Adrenal gland (tissue), 12 donors: ENCODE results near the gene DPYD. TPM values are rescaled to one million over a fixed set of nuclear protein-coding genes. Genes with fewer than 3 reads are reported as not detected.

Experiments
- DNase-seq, 7 donors: peaks; one replicate each; pipeline ENCODE4 v3.0.0-alpha.2; 2019 to 2020
- H3K27ac ChIP-seq, 5 donors: fragments of 200-600 bp; sonication (generic) in 4 of 5; 1 replicate in 3 of 5; 2 replicates in 2 of 5; pipeline versions ENCODE4 v1.5.1 to v1.8.0; 2016 to 2020; ENCODE audit warnings: mild to moderate bottlenecking in 1 of 5
- H3K27me3 ChIP-seq: fragments of 200-600 bp; 2 replicates; pipeline ENCODE4 v1.8.0; 2021
- H3K36me3 ChIP-seq, 2 donors: fragments of 200-600 bp; replicated peaks in 1 of 2; 1 replicate in 1 of 2; 2 replicates in 1 of 2; pipeline versions ENCODE4 v1.5.1 to v1.8.0; 2018 to 2022
- H3K4me1 ChIP-seq, 2 donors: fragments of 200-600 bp; replicated peaks in 1 of 2; 1 replicate in 1 of 2; 2 replicates in 1 of 2; pipeline versions ENCODE4 v1.5.1 to v1.8.0; 2018 to 2021
- H3K4me3 ChIP-seq, 4 donors: fragments of 200-600 bp; sonication (generic) in 3 of 4; one replicate each; pipeline ENCODE4 v1.5.1; 2016 to 2018
- H3K9me3 ChIP-seq, 3 donors: fragments of 200-600 bp; sonication (generic) in 1 of 3; replicated peaks in 1 of 3; 1 replicate in 2 of 3; 2 replicates in 1 of 3; pipeline versions ENCODE4 v1.5.1 to v1.8.0; 2016 to 2021
- CTCF ChIP-seq, 6 experiments: fragments of 450-650 bp in 4 of 6; fragments of 200-600 bp in 2 of 6; sonication (generic) in 1 of 6; IDR thresholded peaks; 1 replicate in 5 of 6; 2 replicates in 1 of 6; pipeline versions ENCODE4 v1.5.1 to v1.8.0; 2016 to 2021; ENCODE audit warnings: antibody characterized with exemption in 6 of 6, mild to moderate bottlenecking in 2 of 6, moderate library complexity in 1 of 6
- POLR2A ChIP-seq, 2 donors: fragments of 450-650 bp; IDR thresholded peaks; one replicate each; pipeline ENCODE4 v1.6.1; 2017; ENCODE audit warnings: antibody characterized with exemption in 2 of 2, mild to moderate bottlenecking in 2 of 2, moderate library complexity in 1 of 2
- WGBS, 4 donors: extraction: QIAGEN DNeasy Blood & Tissue Kit in 2 of 4; methylation state at CpG; one replicate each; pipeline versions ENCODE4 v1.1.5 to v1.1.7; 2013 to 2017; 5-methylcytosine and 5-hydroxymethylcytosine counted together
- intact Hi-C, 2 donors: fragments of 100-400 bp; cut with DNase I; formaldehyde crosslinking; loops; one replicate each; pipeline versions ENCODE4 v1.14.1 to v1.15.0; 2022 to 2023
- polyA plus RNA-seq, 3 donors: library from polyadenylated mRNA; stranded (reverse); fragments of 200-250 nt in 2 of 3; fragments of 350-450 nt in 1 of 3; fragmentation: Illumina TruSeq in 1 of 3; extraction: RNeasy Lipid Tissue Mini Kit (QIAGEN cat#74804) in 1 of 3; gene quantifications; one replicate each; pipeline ENCODE4 v1.2.3, GENCODE V29; 2013 to 2014
- total RNA-seq, 9 donors: library from RNA; depleted of rRNA in 4 of 9; stranded (reverse); fragments of >200 nt in 4 of 9; fragments of 120-200 nt in 1 of 9; fragmentation: NEBNext Ultra II Directional in 1 of 9; extraction: Animal tissue kit (Norgen Biotek cat#: 25700) in 1 of 9; gene quantifications; one replicate each; pipeline versions ENCODE4 v1.1.0 to v1.2.4, GENCODE V29; 2013 to 2023
- donor health status: healthy with polysubstance abuse.
- donor health status: Bipolar disorder and iron deficiency.
- donor health status: DM: yes; HTN: yes; CAD: no.
- donor health status: DM: no; HTN: no; CAD: no.
- donor health status: DM: no; HTN: no; CAD: no.
- donor health status: DM: yes; HTN: yes; CAD: no.

DPYD gene
- total and polyA plus RNA-seq, 12 donors: 6.6 to 73.1 (median 30.2) TPM

DNA sequence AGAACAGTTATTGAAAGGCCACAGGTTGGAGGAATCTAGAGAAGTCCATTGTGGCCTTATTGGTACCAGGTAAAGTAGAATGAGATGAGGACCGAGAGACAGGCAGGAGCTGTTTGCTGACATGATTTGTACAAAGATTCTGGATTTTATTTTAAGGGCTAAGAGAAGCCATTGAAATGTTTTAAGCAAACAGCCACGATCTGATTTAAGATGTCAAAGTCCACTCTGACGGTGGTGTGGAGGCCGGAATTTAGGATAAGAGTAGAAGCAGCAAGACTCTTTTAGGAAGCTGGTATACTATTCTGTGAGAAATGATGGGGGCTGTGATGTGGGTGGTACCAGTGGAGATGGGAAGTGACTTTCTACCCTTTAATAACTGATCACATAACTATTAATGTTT lies 418.5 kb downstream of the DPYD start:
- no peaks in the 10 kb centered on the region for H3K27me3 ChIP-seq
- DNase-seq: no peak
- H3K9me3 ChIP-seq: no peaks in the 10 kb centered on the region
- H3K36me3 ChIP-seq: no peaks in the 10 kb centered on the region
- no peak overlapping the region for H3K27ac ChIP-seq
- peaks cover 2 to 17% of the 10 kb centered on the region in 2 donors for H3K4me1 ChIP-seq
- no peak overlapping the region for H3K4me3 ChIP-seq
- intact Hi-C loops: no loop called here
- TF ChIP-seq CTCF (IDR thresholded peaks at IDR 0.05) (no peak), POLR2A (IDR thresholded peaks at IDR 0.05) (no peak)
- 92 to 94% (median 93%) methylated on average over 4 of the region's 4 CpGs for WGBS, 4 donors

DNA sequence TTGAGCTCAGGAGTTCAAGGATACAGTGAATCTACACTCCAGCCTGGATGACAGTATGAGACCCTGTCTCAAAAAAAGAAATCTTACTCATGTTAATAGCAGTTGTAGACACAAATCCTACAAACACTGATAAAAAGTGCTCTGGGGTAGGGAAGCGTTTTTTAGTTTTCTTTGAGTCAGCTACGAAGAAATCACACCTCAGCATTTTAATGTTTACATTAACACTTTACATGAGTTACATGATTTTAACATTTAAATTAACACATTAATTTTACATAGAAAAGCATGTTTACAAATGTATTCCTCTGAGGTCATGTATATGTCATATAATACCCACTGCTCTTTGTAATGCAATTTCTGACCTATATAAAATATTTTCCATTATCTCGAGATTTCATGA lies 419.2 kb downstream of the DPYD start:
- intact Hi-C loops: no loop called here
- no peak for DNase-seq
- Histone ChIP-seq H3K4me3 (no peak overlapping the region), H3K36me3 (no peaks in the 10 kb centered on the region), H3K4me1 (peaks cover 2 to 15% of the 10 kb centered on the region in 2 donors), H3K27ac (no peak overlapping the region), H3K27me3 (no peaks in the 10 kb centered on the region), H3K9me3 (no peaks in the 10 kb centered on the region)
- 93 to 97% (median 96%) methylated on average over 3 of the region's 3 CpGs for WGBS, 4 donors
- no peak for TF ChIP-seq CTCF (IDR thresholded peaks at IDR 0.05)

DNA sequence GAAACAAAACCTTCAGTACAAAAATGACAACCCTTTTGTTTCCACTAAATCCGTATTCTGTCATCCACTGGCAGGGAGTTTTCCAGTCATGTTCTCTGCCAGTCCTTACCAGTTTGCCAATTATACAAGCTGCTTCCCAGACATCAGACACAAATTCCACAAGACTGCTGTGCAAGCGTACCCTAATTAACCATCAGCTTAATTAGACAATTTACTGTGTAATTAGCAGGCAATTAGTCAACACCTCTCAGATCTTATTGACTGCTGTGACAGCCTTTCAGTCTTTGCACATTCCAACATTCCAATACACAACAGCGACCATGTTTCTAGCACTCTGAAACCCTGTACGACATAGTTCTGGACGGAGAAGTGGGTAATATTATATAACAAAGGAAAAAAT lies 420.1 kb downstream of the DPYD start:
- Histone ChIP-seq H3K27me3 (no peaks in the 10 kb centered on the region), H3K4me3 (no peak overlapping the region), H3K27ac (no peak overlapping the region), H3K36me3 (no peaks in the 10 kb centered on the region), H3K9me3 (no peaks in the 10 kb centered on the region), H3K4me1 (peaks cover 0 to 7% of the 10 kb centered on the region in 2 donors)
- no peak for TF ChIP-seq CTCF (IDR thresholded peaks at IDR 0.05)
- no peak for TF ChIP-seq POLR2A (IDR thresholded peaks at IDR 0.05)
- no peak for DNase-seq
- 89 to 95% (median 92%) methylated on average over 5 of the region's 5 CpGs for WGBS, 4 donors
- intact Hi-C loops: no loop called here

DNA sequence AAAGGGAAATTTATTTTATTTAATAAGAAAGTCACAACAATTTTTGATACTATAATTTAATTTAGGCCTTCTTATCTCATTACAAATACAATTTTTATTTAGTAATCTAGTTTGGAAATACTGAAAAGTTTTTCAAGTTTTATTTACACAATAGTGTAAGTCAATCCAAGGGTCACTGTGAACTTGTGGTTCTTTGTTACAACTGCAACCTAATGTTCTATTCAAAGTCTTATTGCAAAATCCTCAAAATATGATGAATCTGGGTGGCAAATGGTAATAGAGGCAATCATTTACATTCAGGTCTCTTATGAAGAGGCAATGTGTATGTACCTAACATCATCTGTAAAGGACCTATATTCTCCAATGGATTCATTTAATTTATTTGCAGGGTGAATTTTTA lies 421.2 kb downstream of the DPYD start:
- no peak overlapping the region for H3K27ac ChIP-seq
- intact Hi-C loops: no loop called here
- no peak for DNase-seq
- no peaks in the 10 kb centered on the region for H3K4me1 ChIP-seq
- H3K9me3 ChIP-seq: no peaks in the 10 kb centered on the region
- H3K36me3 ChIP-seq: no peaks in the 10 kb centered on the region
- H3K27me3 ChIP-seq: no peaks in the 10 kb centered on the region
- H3K4me3 ChIP-seq: no peak overlapping the region
- TF ChIP-seq CTCF (IDR thresholded peaks at IDR 0.05) (no peak), POLR2A (IDR thresholded peaks at IDR 0.05) (no peak)
